ENCODE measurements around the gene ARF1. TPM values are rescaled to one million over a fixed set of nuclear protein-coding genes. Genes with fewer than 3 reads are reported as not detected.

Gene ARF1
- total and polyA plus RNA-seq, 2 of the 13 experiments (the other 11 are each of a cell fraction or from before 2014, with no cell fraction given) = 186 to 327 TPM

- TF ChIP-seq RAD21 (CRISPR knock-in tag; IDR thresholded peaks at IDR 0.05) (no peak), CREB1 (IDR thresholded peaks at IDR 0.05) (no peak), CREB1 (CRISPR knock-in tag; IDR thresholded peaks at IDR 0.05) (no peak), ZBTB49 (CRISPR knock-in tag; IDR thresholded peaks at IDR 0.05; ENCODE audit: borderline replicate concordance) (no peak), ZUFSP (CRISPR knock-in tag; IDR thresholded peaks at IDR 0.05; ENCODE audit: borderline replicate concordance) (no peak), PTBP1 (IDR thresholded peaks at IDR 0.05; ENCODE audit: low read depth, low read length, poor library complexity, severe bottlenecking) (no peak), NFE2L2 (IDR thresholded peaks at IDR 0.05; ENCODE audit: low read length) (no peak), ZFP90 (CRISPR knock-in tag; IDR thresholded peaks at IDR 0.05; ENCODE audit: borderline replicate concordance) (no peak), IKZF4 (CRISPR knock-in tag; IDR thresholded peaks at IDR 0.05; ENCODE audit: borderline replicate concordance, low read depth, not compliant biosample characterization) (no peak), MAF1 (CRISPR knock-in tag; IDR thresholded peaks at IDR 0.05; ENCODE audit: borderline replicate concordance) (no peak), MED13 (CRISPR knock-in tag; IDR thresholded peaks at IDR 0.05) (no peak)
- TF ChIP-seq, protein P1, sequence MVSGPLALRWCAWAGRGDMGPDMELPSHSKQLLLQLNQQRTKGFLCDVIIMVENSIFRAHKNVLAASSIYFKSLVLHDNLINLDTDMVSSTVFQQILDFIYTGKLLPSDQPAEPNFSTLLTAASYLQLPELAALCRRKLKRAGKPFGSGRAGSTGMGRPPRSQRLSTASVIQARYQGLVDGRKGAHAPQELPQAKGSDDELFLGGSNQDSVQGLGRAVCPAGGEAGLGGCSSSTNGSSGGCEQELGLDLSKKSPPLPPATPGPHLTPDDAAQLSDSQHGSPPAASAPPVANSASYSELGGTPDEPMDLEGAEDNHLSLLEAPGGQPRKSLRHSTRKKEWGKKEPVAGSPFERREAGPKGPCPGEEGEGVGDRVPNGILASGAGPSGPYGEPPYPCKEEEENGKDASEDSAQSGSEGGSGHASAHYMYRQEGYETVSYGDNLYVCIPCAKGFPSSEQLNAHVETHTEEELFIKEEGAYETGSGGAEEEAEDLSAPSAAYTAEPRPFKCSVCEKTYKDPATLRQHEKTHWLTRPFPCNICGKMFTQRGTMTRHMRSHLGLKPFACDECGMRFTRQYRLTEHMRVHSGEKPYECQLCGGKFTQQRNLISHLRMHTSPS (CRISPR knock-in tag; IDR thresholded peaks at IDR 0.05; ENCODE audit: low read depth) = no peak
- TF ChIP-seq, protein P2, sequence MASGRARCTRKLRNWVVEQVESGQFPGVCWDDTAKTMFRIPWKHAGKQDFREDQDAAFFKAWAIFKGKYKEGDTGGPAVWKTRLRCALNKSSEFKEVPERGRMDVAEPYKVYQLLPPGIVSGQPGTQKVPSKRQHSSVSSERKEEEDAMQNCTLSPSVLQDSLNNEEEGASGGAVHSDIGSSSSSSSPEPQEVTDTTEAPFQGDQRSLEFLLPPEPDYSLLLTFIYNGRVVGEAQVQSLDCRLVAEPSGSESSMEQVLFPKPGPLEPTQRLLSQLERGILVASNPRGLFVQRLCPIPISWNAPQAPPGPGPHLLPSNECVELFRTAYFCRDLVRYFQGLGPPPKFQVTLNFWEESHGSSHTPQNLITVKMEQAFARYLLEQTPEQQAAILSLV (CRISPR knock-in tag; IDR thresholded peaks at IDR 0.05; ENCODE audit: borderline replicate concordance) = no peak
- no peak overlapping the region for H3K27ac ChIP-seq (ENCODE audit: extremely low read length, insufficient read depth, low read length)
- H3K36me3 ChIP-seq (replicated peaks in 1 of 2; ENCODE audit: control insufficient read depth in 1 of 2, insufficient read depth in 2 of 2, low read length in 2 of 2) = peaks cover 2 to 17% of the 10 kb centered on the region in 2 experiments; a peak in 4 of 5 replicates
- intact Hi-C loops (cut with micrococcal nuclease; ENCODE audit: unreplicated experiment) (no loop called here), in situ Hi-C loops (cut with HindIII; ENCODE audit: extremely low pct_ligation_motif_present, low pct_unique_long_range_greater_than_20kb) (no loop called here)
- H3K4me1 ChIP-seq (ENCODE audit: insufficient read depth, low read length) = peaks cover 49% of the 10 kb centered on the region
- H3K4me2 ChIP-seq (ENCODE audit: low read depth, low read length) = no peak overlapping the region
- ATAC-seq = no peak
- no peak overlapping the region for H3K4me3 ChIP-seq (replicated peaks in 1 of 3; ENCODE audit: insufficient read depth in 1 of 3, low read depth in 2 of 3, low read length in 3 of 3)
- no TSS peak for BruUV-seq (replicated peaks)
- no peak overlapping the region for H2AFZ ChIP-seq (ENCODE audit: low read length)
- no peak for DNase-seq (ENCODE audit: low spot score)
- H3K79me2 ChIP-seq (ENCODE audit: insufficient read depth, low read length) = peaks cover 34% of the 10 kb centered on the region
- H3K9ac ChIP-seq (ENCODE audit: insufficient read depth, low read depth, low read length) = no peak overlapping the region
- H4K20me1 ChIP-seq (ENCODE audit: insufficient read depth, low read length) = peaks cover 20% of the 10 kb centered on the region; the same call in 1 of the 2 replicates
- FAIRE-seq = no peak
- 72% methylated on average over 3 of the region's 18 CpGs for WGBS (ENCODE audit: low lambda C conversion rate)
- CTCF ChIA-PET (ENCODE audit: low intra/inter-chr PET ratio, low total read pairs) = no interaction called here
- H3K27me3 ChIP-seq (ENCODE audit: control insufficient read depth in 1 of 2, insufficient read depth in 2 of 2, low read length in 2 of 2) = no peaks in the 10 kb centered on the region
- no peaks in the 10 kb centered on the region for H3K9me3 ChIP-seq (ENCODE audit: low read length)
- POLR2A ChIA-PET = interaction anchor here (0.6 to 7.9 kb wide), 3 partner anchors 10 to 17 kb away, joined by 4 to 72 read pairs (median 5); partner anchors contain the start of gene IBA57
These were observed 65.8 kb downstream of the ARF1 start for GRCh38 chr1:228148196-228148861.
